Esophagus muscularis mucosa (tissue), 4 donors: ENCODE data around the gene CD82. TPM values are rescaled to one million over a fixed set of nuclear protein-coding genes. Genes with fewer than 3 reads are reported as not detected.
"Not testable (repeated sequence)": the region's sequence is repeated elsewhere in the genome, so short reads cannot be mapped to it uniquely, and the experiment has no call there.

Experiments used
- DNase-seq: peaks from one replicate; pipeline ENCODE4 v3.0.0-alpha.2; 2017; ENCODE audit errors: extremely low spot score
- H3K27ac ChIP-seq, 4 donors: fragments of 200-600 bp; sonication (generic); replicated peaks in 1 of 4; 1 replicate in 3 of 4; 2 replicates in 1 of 4; pipeline ENCODE4 v1.5.1; 2016 to 2019; ENCODE audit warnings: mild to moderate bottlenecking in 1 of 4
- H3K27me3 ChIP-seq, 4 donors: fragments of 200-600 bp; sonication (generic); one replicate each; pipeline versions ENCODE4 v1.5.1 to v1.6.0; 2016 to 2019
- H3K36me3 ChIP-seq, 4 donors: fragments of 200-600 bp; sonication (generic); one replicate each; pipeline ENCODE4 v1.5.1; 2016 to 2019
- H3K4me1 ChIP-seq, 4 donors: fragments of 200-600 bp; sonication (generic); one replicate each; pipeline ENCODE4 v1.5.1; 2016 to 2019
- H3K4me3 ChIP-seq, 4 donors: fragments of 200-600 bp; sonication (generic); 1 replicate in 2 of 4; 2 replicates in 2 of 4; pipeline ENCODE4 v1.5.1; 2016 to 2019; ENCODE audit warnings: mild to moderate bottlenecking in 4 of 4, moderate library complexity in 1 of 4
- H3K9me3 ChIP-seq, 4 donors: fragments of 200-600 bp; sonication (generic); 1 replicate in 3 of 4; 2 replicates in 1 of 4; pipeline ENCODE4 v1.5.1; 2016 to 2019
- CTCF ChIP-seq, 3 experiments: fragments of 200-600 bp in 2 of 3; fragments of 450-650 bp in 1 of 3; sonication (generic) in 2 of 3; IDR thresholded peaks; one replicate each; pipeline ENCODE4 v1.5.1; 2017 to 2019; ENCODE audit warnings: antibody characterized with exemption in 3 of 3, mild to moderate bottlenecking in 2 of 3, moderate library complexity in 1 of 3
- EP300 ChIP-seq: sonication (generic); formaldehyde crosslinking; IDR thresholded peaks from one replicate; pipeline ENCODE4 v1.6.1; 2017; ENCODE audit warnings: antibody characterized with exemption
- POLR2A ChIP-seq: fragments of 450-650 bp; IDR thresholded peaks from one replicate; pipeline ENCODE4 v1.6.1; 2017; ENCODE audit warnings: antibody characterized with exemption, moderate library complexity, mild to moderate bottlenecking, low read depth
- POLR2AphosphoS5 ChIP-seq, 2 donors: sonication (generic); formaldehyde crosslinking; IDR thresholded peaks; one replicate each; pipeline ENCODE4 v1.6.1; 2017; ENCODE audit warnings: antibody characterized with exemption in 2 of 2
- WGBS: methylation state at CpG from one replicate; pipeline ENCODE4 v1.1.5; 2018; 5-methylcytosine and 5-hydroxymethylcytosine counted together
- intact Hi-C: fragments of 100-400 bp; cut with DNase I; formaldehyde crosslinking; loops from one replicate; pipeline ENCODE4 v1.15.1; 2023
- total RNA-seq, 4 donors: library from RNA; depleted of rRNA; stranded (reverse); fragments of >200 nt; gene quantifications; one replicate each; pipeline versions ENCODE4 v1.1.0 to v1.2.1, GENCODE V29; 2016

The CD82 gene
- total RNA-seq, 4 donors from 2014 or later, result 11.0 to 20.6 (median 16.3) TPM

GRCh38 chr11:44643217-44643616 lies 77.8 kb downstream of the CD82 start:
- Histone ChIP-seq H3K9me3 (peaks cover 0 to 18% (median 7%) of the 10 kb centered on the region in 4 donors), H3K27ac (no peak overlapping the region), H3K4me3 (no peak overlapping the region), H3K27me3 (no peaks in the 10 kb centered on the region), H3K36me3 (no peaks in the 10 kb centered on the region), H3K4me1 (no peaks in the 10 kb centered on the region)
- WGBS, result 76% methylated on average over 1 of the region's 1 CpG
- no peak for DNase-seq
- TF ChIP-seq EP300 (no peak), CTCF (IDR thresholded peaks at IDR 0.05) (no peak), POLR2A (no peak), POLR2AphosphoS5 (IDR thresholded peaks at IDR 0.05) (no peak)
- intact Hi-C loops, result no loop called here

GRCh38 chr11:44645827-44646226 lies 80.4 kb downstream of the CD82 start:
- Histone ChIP-seq H3K4me1 (no peaks in the 10 kb centered on the region), H3K36me3 (no peaks in the 10 kb centered on the region), H3K4me3 (no peak overlapping the region), H3K9me3 (peaks cover 0 to 18% (median 7%) of the 10 kb centered on the region in 4 donors), H3K27ac (no peak overlapping the region), H3K27me3 (no peaks in the 10 kb centered on the region)
- intact Hi-C loops, result loop anchor here (5.0 kb wide), 1 partner anchor 51 kb away; no protein-coding TSS in a partner anchor
- 69% methylated on average over 3 of the region's 3 CpGs for whole genome bisulfite sequencing
- TF ChIP-seq EP300 (no peak), CTCF (IDR thresholded peaks at IDR 0.05) (no peak), POLR2A (no peak), POLR2AphosphoS5 (IDR thresholded peaks at IDR 0.05) (no peak)
- no peak for DNase-seq

- not testable (repeated sequence) for DNase-seq, H3K27ac ChIP-seq, H3K4me3 ChIP-seq, H3K36me3 ChIP-seq, H3K27me3 ChIP-seq, H3K4me1 ChIP-seq
- intact Hi-C loops, result loop anchor here (5.0 kb wide), 1 partner anchor 50 kb away; no protein-coding TSS in a partner anchor
- WGBS, result 80% methylated on average over 6 of the region's 6 CpGs
- H3K9me3 ChIP-seq, result peaks cover 0 to 18% (median 7%) of the 10 kb centered on the region in 4 donors
Measured at GRCh38 chr11:44647255-44647955, 81.9 kb downstream of the CD82 start.

GRCh38 chr11:44648109-44648508 lies 82.6 kb downstream of the CD82 start:
- H3K9me3 ChIP-seq, result peaks cover 0 to 15% (median 5%) of the 10 kb centered on the region in 4 donors
- DNase-seq, result no peak
- H3K27ac ChIP-seq, result no peak overlapping the region
- no peaks in the 10 kb centered on the region for H3K27me3 ChIP-seq
- H3K36me3 ChIP-seq, result no peaks in the 10 kb centered on the region
- TF ChIP-seq POLR2A, result no peak
- TF ChIP-seq CTCF (IDR thresholded peaks at IDR 0.05), result no peak
- no peak for TF ChIP-seq POLR2AphosphoS5 (IDR thresholded peaks at IDR 0.05)
- WGBS, result 81% methylated on average over 1 of the region's 1 CpG
- H3K4me3 ChIP-seq, result no peak overlapping the region
- intact Hi-C loops, result loop anchor here (5.0 kb wide), 1 partner anchor 49 kb away; no protein-coding TSS in a partner anchor
- H3K4me1 ChIP-seq, result peaks cover 0 to 4% (median 0%) of the 10 kb centered on the region in 4 donors

- WGBS, result 53% methylated on average over 12 of the region's 15 CpGs
- intact Hi-C loops, result no loop called here
- H3K27me3 ChIP-seq, result no peaks in the 10 kb centered on the region
Measured at GRCh38 chr11:44651535-44652155, 86.2 kb downstream of the CD82 start.

More at GRCh38 chr11:44651535-44652155, 86.2 kb downstream of the CD82 start:
- peak; percentile 79 for DNase-seq
- Histone ChIP-seq H3K4me3 (no peak overlapping the region), H3K4me1 (peaks cover 0 to 4% (median 0%) of the 10 kb centered on the region in 4 donors), H3K9me3 (no peaks in the 10 kb centered on the region), H3K36me3 (no peaks in the 10 kb centered on the region), H3K27ac (no peak overlapping the region)
- TF ChIP-seq POLR2A (no peak), POLR2AphosphoS5 (IDR thresholded peaks at IDR 0.05) (no peak), EP300 (no peak), CTCF (IDR thresholded peaks at IDR 0.05) (no peak)
